CD14-positive monocyte (primary cell): Measurements from ENCODE around the gene LRRN4CL. TPM values are rescaled to one million over a fixed set of nuclear protein-coding genes. Genes with fewer than 3 reads are reported as not detected.
A peak's percentile ranks its signal among the peaks of the same experiment; 100 is the strongest.

Experiments
- DNase-seq, 3 donors: peaks; one replicate each; pipeline ENCODE4 v3.0.0-alpha.2; 2011 to 2022
- H2AFZ ChIP-seq: 2 replicates; pipeline ENCODE4 v1.6.0; 2012; ENCODE audit warnings: mild to moderate bottlenecking, low read depth, low read length, inconsistent platforms; ENCODE audit not compliant: insufficient read depth, poor library complexity, severe bottlenecking
- H3K27ac ChIP-seq, 2 donors: 1 replicate in 1 of 2; 2 replicates in 1 of 2; pipeline ENCODE4 v1.5.1; 2012 to 2013; ENCODE audit warnings: low read length in 2 of 2, control low read depth in 1 of 2, inconsistent platforms in 1 of 2, low read depth in 1 of 2, mild to moderate bottlenecking in 1 of 2
- H3K27me3 ChIP-seq, 2 donors: one replicate each; pipeline versions ENCODE4 v1.6.0 to v1.6.1; 2011 to 2013; ENCODE audit warnings: low read length in 2 of 2; ENCODE audit not compliant: control insufficient read depth in 2 of 2, insufficient read depth in 2 of 2
- H3K36me3 ChIP-seq, 2 donors: replicated peaks in 1 of 2; 1 replicate in 1 of 2; 2 replicates in 1 of 2; pipeline versions ENCODE4 v1.5.1 to v1.6.1; 2012 to 2013; ENCODE audit warnings: low read length in 2 of 2, control low read depth in 1 of 2, inconsistent platforms in 1 of 2, mild to moderate bottlenecking in 1 of 2; ENCODE audit not compliant: insufficient read depth in 2 of 2, control insufficient read depth in 1 of 2
- H3K4me1 ChIP-seq, 2 donors: 1 replicate in 1 of 2; 2 replicates in 1 of 2; pipeline versions ENCODE4 v1.5.1 to v1.6.1; 2012 to 2013; ENCODE audit warnings: low read length in 2 of 2, control low read depth in 1 of 2, inconsistent platforms in 1 of 2, mild to moderate bottlenecking in 1 of 2, moderate library complexity in 1 of 2; ENCODE audit not compliant: insufficient read depth in 2 of 2, control insufficient read depth in 1 of 2
- H3K4me2 ChIP-seq: replicated peaks from 2 replicates; pipeline ENCODE3; 2012; ENCODE audit warnings: low read length, moderate library complexity, mild to moderate bottlenecking; ENCODE audit not compliant: poor library complexity, severe bottlenecking; ENCODE audit errors: extremely low read depth
- H3K4me3 ChIP-seq, 3 experiments: fragments of 200-600 bp in 1 of 3; sonication (generic) in 1 of 3; replicated peaks in 1 of 3; 1 replicate in 2 of 3; 2 replicates in 1 of 3; pipeline ENCODE4 v1.5.1; 2011 to 2013; ENCODE audit warnings: low read length in 3 of 3, mild to moderate bottlenecking in 3 of 3, control low read depth in 2 of 3, low read depth in 2 of 3, inconsistent platforms in 1 of 3, moderate library complexity in 1 of 3
- H3K79me2 ChIP-seq: 2 replicates; pipeline ENCODE4 v1.6.0; 2012; ENCODE audit warnings: mild to moderate bottlenecking, control low read depth, inconsistent platforms, low read length, moderate library complexity; ENCODE audit not compliant: insufficient read depth
- H3K9ac ChIP-seq: 2 replicates; pipeline ENCODE4 v1.6.0; 2017; ENCODE audit warnings: low read length, mild to moderate bottlenecking; ENCODE audit not compliant: insufficient read depth, poor library complexity, severe bottlenecking
- H3K9me3 ChIP-seq, 2 donors: replicated peaks in 1 of 2; 1 replicate in 1 of 2; 2 replicates in 1 of 2; pipeline versions ENCODE4 v1.5.1 to v1.6.1; 2012 to 2013; ENCODE audit warnings: low read length in 2 of 2, control low read depth in 1 of 2; ENCODE audit not compliant: control insufficient read depth in 1 of 2, insufficient read depth in 1 of 2
- H4K20me1 ChIP-seq: 2 replicates; pipeline ENCODE4 v1.6.0; 2012; ENCODE audit warnings: mild to moderate bottlenecking, low read length, control low read depth, moderate library complexity; ENCODE audit not compliant: insufficient read depth
- H3K27ac Mint-ChIP-seq, 7 donors: one replicate each; pipeline ENCODE4 v1.8.0; 2020; ENCODE audit warnings: mild to moderate bottlenecking in 7 of 7, mixed read lengths in 7 of 7, moderate library complexity in 6 of 7, inconsistent platforms in 2 of 7
- H3K27me3 Mint-ChIP-seq, 3 donors: one replicate each; pipeline ENCODE4 v1.8.0; 2021 to 2022; ENCODE audit warnings: low read depth in 3 of 3, mild to moderate bottlenecking in 3 of 3, mixed read lengths in 3 of 3, moderate library complexity in 3 of 3, inconsistent platforms in 1 of 3
- H3K36me3 Mint-ChIP-seq, 2 donors: one replicate each; pipeline ENCODE4 v1.8.0; 2020; ENCODE audit warnings: mixed read lengths in 2 of 2, inconsistent platforms in 1 of 2, mild to moderate bottlenecking in 1 of 2
- H3K4me1 Mint-ChIP-seq: one replicate; pipeline ENCODE4 v1.8.0; 2020; ENCODE audit warnings: mild to moderate bottlenecking, mixed read lengths
- H3K4me3 Mint-ChIP-seq, 2 donors: one replicate each; pipeline ENCODE4 v1.8.0; 2020; ENCODE audit warnings: mild to moderate bottlenecking in 2 of 2, mixed read lengths in 2 of 2, moderate library complexity in 1 of 2
- H3K9me3 Mint-ChIP-seq, 7 donors: one replicate each; pipeline ENCODE4 v1.8.0; 2020 to 2022; ENCODE audit warnings: mixed read lengths in 7 of 7, mild to moderate bottlenecking in 6 of 7, moderate library complexity in 6 of 7, inconsistent platforms in 2 of 7
- CTCF ChIP-seq: fragments of 200-600 bp; IDR thresholded peaks from one replicate; pipeline ENCODE4 v1.8.0; 2022; ENCODE audit warnings: antibody characterized with exemption, mild to moderate bottlenecking
- WGBS: methylation state at CpG from one replicate; pipeline ENCODE4 v1.1.5; 2013; ENCODE audit warnings: missing lambda C conversion rate; ENCODE audit not compliant: insufficient coverage; 5-methylcytosine and 5-hydroxymethylcytosine counted together
- intact Hi-C, 2 donors: fragments of 100-400 bp; cut with micrococcal nuclease; formaldehyde crosslinking; loops; one replicate each; pipeline versions ENCODE4 v1.15.0 to v1.15.1; 2023
- polyA plus RNA-seq, 3 donors: library from polyadenylated mRNA; depleted of rRNA in 1 of 3; unstranded in 2 of 3; stranded (reverse) in 1 of 3; fragments of 300-500 nt in 2 of 3; fragments of >200 nt in 1 of 3; fragmentation: Illumina TruSeq in 2 of 3; gene quantifications; 1 replicate in 2 of 3; 2 replicates in 1 of 3; pipeline ENCODE4 v1.2.3, GENCODE V29; 2012 to 2021

The LRRN4CL gene
- polyA plus RNA-seq, 3 donors: not detected

GRCh38 chr11:62673196-62673525, 16.2 kb downstream of the LRRN4CL start:
- intact Hi-C loops: no loop called here
- H3K27me3 ChIP-seq: no peaks in the 10 kb centered on the region
- H2AFZ ChIP-seq: no peak overlapping the region
- no CpG with 5 or more reads among the region's 2 CpGs for WGBS
- H3K4me1 ChIP-seq: peaks cover 33 to 46% of the 10 kb centered on the region in 2 donors
- no peaks in the 10 kb centered on the region for H3K9me3 ChIP-seq
- H3K36me3 ChIP-seq: peaks cover 26 to 46% of the 10 kb centered on the region in 2 donors
- no peak overlapping the region for H3K9ac ChIP-seq
- Mint-ChIP-seq H3K27ac (peak overlapping the region in 3 of 7 donors; percentile 75 to 95 (median 95)), H3K27me3 (peaks cover 0 to 1% (median 0%) of the 10 kb centered on the region in 3 donors), H3K4me1 (peaks cover 59% of the 10 kb centered on the region), H3K4me3 (no peak overlapping the region), H3K36me3 (peaks cover 34 to 53% of the 10 kb centered on the region in 2 donors), H3K9me3 (peaks cover 0 to 2% (median 0%) of the 10 kb centered on the region in 7 donors)
- H3K79me2 ChIP-seq: peaks cover 76% of the 10 kb centered on the region
- H3K4me2 ChIP-seq: peak overlapping the region; percentile 83
- DNase-seq: no peak
- no peak overlapping the region for H3K4me3 ChIP-seq
- peaks cover 28% of the 10 kb centered on the region for H4K20me1 ChIP-seq
- no peak for TF ChIP-seq CTCF
- peak overlapping the region in 1 of 2 donors; percentile 83 for H3K27ac ChIP-seq

- peak within 1 kb of the TSS; percentile 83 for H3K27ac ChIP-seq
- H3K27me3 ChIP-seq: no peaks in the 10 kb centered on the region
- Mint-ChIP-seq H3K27me3 (no peaks in the 10 kb centered on the region), H3K36me3 (peaks cover 21 to 46% of the 10 kb centered on the region in 2 donors), H3K9me3 (peaks cover 0 to 2% (median 0%) of the 10 kb centered on the region in 7 donors), H3K27ac (peak within 1 kb of the TSS; percentile 92 to 97 (median 95)), H3K4me1 (peaks cover 59% of the 10 kb centered on the region), H3K4me3 (peak within 1 kb of the TSS; percentile 99)
- H3K4me3 ChIP-seq: peak within 1 kb of the TSS; percentile 48 to 99 (median 93)
- H3K4me1 ChIP-seq: peaks cover 33 to 37% of the 10 kb centered on the region in 2 donors
- WGBS: under 1% methylated on average over 56 of the region's 59 CpGs
- no peak for TF ChIP-seq CTCF
- H2AFZ ChIP-seq: peak within 1 kb of the TSS; percentile 97
- peaks cover 23% of the 10 kb centered on the region for H4K20me1 ChIP-seq
- peak; percentile 57 to 59 (median 57) for DNase-seq
- intact Hi-C loops: no loop called here
- H3K9ac ChIP-seq: peak within 1 kb of the TSS; percentile 77
- no peaks in the 10 kb centered on the region for H3K9me3 ChIP-seq
- peaks cover 17 to 41% of the 10 kb centered on the region in 2 donors for H3K36me3 ChIP-seq
- peak within 1 kb of the TSS; percentile 83 for H3K4me2 ChIP-seq
- H3K79me2 ChIP-seq: peaks cover 75% of the 10 kb centered on the region
Measured at GRCh38 chr11:62671608-62672389, 17.5 kb downstream of the LRRN4CL start, which contains the start of the genes LBHD1 and UQCC3. TSS of gene LBHD1 (minus strand) at chr11:62672267. CDS start at chr11:62670031, 2,236 bp downstream. TSS of gene UQCC3 (plus strand) at chr11:62671673. CDS start at chr11:62671746, 73 bp downstream.
